HepG2 (cell line): ENCODE data around the gene FOXA1. TPM values are rescaled to one million over a fixed set of nuclear protein-coding genes. Genes with fewer than 3 reads are reported as not detected.

ENCODE experiments used
- ATRX ChIP-seq: sonication (generic); formaldehyde crosslinking; IDR thresholded peaks from 2 replicates; pipeline ENCODE4 v1.4.0; 2020; ENCODE audit warnings: missing genetic modification reagents, borderline replicate concordance
- CAMTA2 ChIP-seq: sonication (generic); formaldehyde crosslinking; IDR thresholded peaks from 2 replicates; pipeline ENCODE4 v1.4.0; 2020; ENCODE audit warnings: mild to moderate bottlenecking, missing genetic modification reagents, borderline replicate concordance
- CENPX ChIP-seq: sonication (generic); formaldehyde crosslinking; IDR thresholded peaks from 2 replicates; pipeline ENCODE4 v1.9.0; 2021; ENCODE audit warnings: mild to moderate bottlenecking, missing genetic modification reagents, moderate library complexity
- GPN1 ChIP-seq: sonication (generic); formaldehyde crosslinking; IDR thresholded peaks from 2 replicates; pipeline ENCODE4 v1.5.1; 2020; ENCODE audit warnings: missing genetic modification reagents, borderline replicate concordance
- HNF4G ChIP-seq, 2 experiments: sonication (generic) in 1 of 2; formaldehyde crosslinking in 1 of 2; IDR thresholded peaks; 2 replicates each; pipeline versions ENCODE4 v1.4.0 to v1.6.1; 2011 to 2020; ENCODE audit warnings: borderline replicate concordance in 2 of 2, low read depth in 2 of 2, mild to moderate bottlenecking in 2 of 2, low read length in 1 of 2, missing genetic modification reagents in 1 of 2, moderate library complexity in 1 of 2
- MAFK ChIP-seq, 2 experiments: IDR thresholded peaks in 1 of 2; conservative IDR thresholded peaks in 1 of 2; 2 replicates each; pipeline ENCODE4 v1.6.1; 2011; ENCODE audit warnings: improper control_type of control experiment in 2 of 2, low read length in 2 of 2
- MEF2D ChIP-seq: sonication (generic); formaldehyde crosslinking; IDR thresholded peaks from 2 replicates; pipeline ENCODE4 v1.5.1; 2020; ENCODE audit warnings: mild to moderate bottlenecking, missing genetic modification reagents
- NR3C1 ChIP-seq: sonication (generic); formaldehyde crosslinking; IDR thresholded peaks from 2 replicates; pipeline ENCODE4 v1.4.0; 2020; ENCODE audit warnings: missing genetic modification reagents
- RBFOX2 ChIP-seq: fragments of 200-400 bp; formaldehyde crosslinking; IDR thresholded peaks from 2 replicates; pipeline ENCODE4 v1.6.1; 2017; ENCODE audit warnings: low read depth, mild to moderate bottlenecking, low read length
- SIX1 ChIP-seq: sonication (generic); formaldehyde crosslinking; IDR thresholded peaks from 2 replicates; pipeline ENCODE4 v1.4.0; 2020; ENCODE audit warnings: missing genetic modification reagents, borderline replicate concordance
- ZFY ChIP-seq: sonication (generic); formaldehyde crosslinking; IDR thresholded peaks from 2 replicates; pipeline ENCODE4 v1.4.0; 2020; ENCODE audit warnings: missing genetic modification reagents
- ZNF143 ChIP-seq: sonication (generic); formaldehyde crosslinking; IDR thresholded peaks from 2 replicates; pipeline ENCODE4 v1.4.0; 2020; ENCODE audit warnings: missing genetic modification reagents
- ZNF207 ChIP-seq: fragments of 450-650 bp; IDR thresholded peaks from 2 replicates; pipeline ENCODE4 v1.6.1; 2016; ENCODE audit warnings: antibody characterized with exemption, borderline replicate concordance
- ZNF530 ChIP-seq: sonication (generic); formaldehyde crosslinking; IDR thresholded peaks from 2 replicates; pipeline ENCODE4 v1.5.0; 2020; ENCODE audit warnings: low read depth, mild to moderate bottlenecking, missing genetic modification reagents
- ZNF724P ChIP-seq: sonication (generic); formaldehyde crosslinking; IDR thresholded peaks from 2 replicates; pipeline ENCODE4 v1.8.0; 2022; ENCODE audit warnings: missing genetic modification reagents, borderline replicate concordance
- polyA plus RNA-seq, 8 experiments: library from polyadenylated mRNA; depleted of rRNA in 3 of 8; stranded (reverse) in 7 of 8; unstranded in 1 of 8; fragments of >200 nt; fragmentation: Illumina TruSeq in 4 of 8; extraction: Trizol in 4 of 8; gene quantifications; 2 replicates each; pipeline versions ENCODE4 v1.2.1 to v1.2.3, GENCODE V29; 2011 to 2016; ENCODE audit warnings: low read depth in 4 of 8, missing spikeins in 1 of 8, mixed read lengths in 1 of 8; ENCODE audit not compliant: insufficient read depth in 1 of 8
- total RNA-seq, 5 experiments: library from RNA; depleted of rRNA; stranded (reverse); fragments of >200 nt; fragmentation: Illumina TruSeq; extraction: Trizol; gene quantifications; 2 replicates each; pipeline ENCODE4 v1.2.3, GENCODE V29; 2016; ENCODE audit warnings: low read depth in 1 of 5
- TF ChIP-seq, protein P1 (sequence below): sonication (generic); formaldehyde crosslinking; IDR thresholded peaks from 2 replicates; pipeline ENCODE4 v1.8.1; 2023; ENCODE audit warnings: missing genetic modification reagents, inconsistent platforms, borderline replicate concordance
- TF ChIP-seq, protein P2 (sequence below): sonication (generic); formaldehyde crosslinking; IDR thresholded peaks from 2 replicates; pipeline ENCODE4 v1.4.0; 2020; ENCODE audit warnings: mild to moderate bottlenecking, missing genetic modification reagents
- TF ChIP-seq, protein P3 (sequence below): sonication (generic); formaldehyde crosslinking; IDR thresholded peaks from 2 replicates; pipeline ENCODE4 v1.4.0; 2020; ENCODE audit warnings: missing genetic modification reagents
- TF ChIP-seq, protein P4 (sequence below): sonication (generic); formaldehyde crosslinking; IDR thresholded peaks from 2 replicates; pipeline ENCODE4 v1.4.0; 2020; ENCODE audit warnings: missing genetic modification reagents
- TF ChIP-seq, protein P5 (sequence below): sonication (generic); formaldehyde crosslinking; IDR thresholded peaks from 2 replicates; pipeline ENCODE4 v1.8.0; 2022; ENCODE audit warnings: missing genetic modification reagents, low read depth, mild to moderate bottlenecking, borderline replicate concordance

FOXA1 gene
- total and polyA plus RNA-seq, 2 of the 13 experiments (the other 11 are each of a cell fraction or from before 2014, with no cell fraction given) = 43.4 to 58.6 TPM

DNA sequence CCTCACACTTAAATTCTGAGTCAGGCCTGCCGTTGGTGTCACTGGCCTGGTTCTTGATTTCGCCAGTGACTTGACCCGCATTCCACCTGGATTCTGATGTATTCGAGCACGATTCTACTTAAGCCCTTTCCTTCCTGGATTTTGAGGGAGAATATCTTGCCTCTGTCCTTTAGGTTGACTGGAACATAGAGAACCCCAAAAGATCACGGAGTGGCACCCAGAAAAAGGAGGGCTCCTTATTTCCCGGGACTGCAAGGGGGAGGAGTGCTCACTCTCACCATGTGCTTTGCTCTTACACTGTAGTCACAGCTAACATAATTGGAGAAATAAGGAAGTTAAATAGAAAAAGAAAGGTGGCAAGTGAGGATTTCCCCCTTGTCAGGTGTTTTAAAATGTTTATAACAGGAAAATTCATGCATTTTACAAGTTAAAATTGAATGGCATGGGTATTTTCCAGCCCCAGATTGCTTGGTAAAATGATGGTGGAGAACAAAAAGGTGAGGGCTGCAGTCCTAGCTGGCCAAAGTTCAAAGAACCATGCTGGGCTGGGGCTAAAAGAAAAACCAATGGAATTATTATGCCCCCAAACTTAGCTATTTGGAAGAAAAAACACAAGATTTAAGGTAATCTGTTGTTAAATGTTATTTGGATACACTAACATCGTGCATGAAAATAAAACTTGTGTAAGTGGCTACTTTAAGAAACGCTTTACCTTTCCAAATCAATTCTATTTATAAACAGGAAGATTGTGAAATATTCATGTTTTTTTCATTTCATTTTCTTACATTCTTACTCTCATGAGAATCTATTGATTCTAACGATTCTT is 8.9 kb downstream of the FOXA1 start (continued):
- TF ChIP-seq, protein P1, sequence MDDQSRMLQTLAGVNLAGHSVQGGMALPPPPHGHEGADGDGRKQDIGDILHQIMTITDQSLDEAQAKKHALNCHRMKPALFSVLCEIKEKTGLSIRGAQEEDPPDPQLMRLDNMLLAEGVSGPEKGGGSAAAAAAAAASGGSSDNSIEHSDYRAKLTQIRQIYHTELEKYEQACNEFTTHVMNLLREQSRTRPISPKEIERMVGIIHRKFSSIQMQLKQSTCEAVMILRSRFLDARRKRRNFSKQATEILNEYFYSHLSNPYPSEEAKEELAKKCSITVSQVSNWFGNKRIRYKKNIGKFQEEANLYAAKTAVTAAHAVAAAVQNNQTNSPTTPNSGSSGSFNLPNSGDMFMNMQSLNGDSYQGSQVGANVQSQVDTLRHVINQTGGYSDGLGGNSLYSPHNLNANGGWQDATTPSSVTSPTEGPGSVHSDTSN (CRISPR knock-in tag) = no peak
- TF ChIP-seq ZNF530 (CRISPR knock-in tag) = no peak
- no peak for TF ChIP-seq RBFOX2
- TF ChIP-seq MEF2D (CRISPR knock-in tag) = no peak
- TF ChIP-seq, protein P2, sequence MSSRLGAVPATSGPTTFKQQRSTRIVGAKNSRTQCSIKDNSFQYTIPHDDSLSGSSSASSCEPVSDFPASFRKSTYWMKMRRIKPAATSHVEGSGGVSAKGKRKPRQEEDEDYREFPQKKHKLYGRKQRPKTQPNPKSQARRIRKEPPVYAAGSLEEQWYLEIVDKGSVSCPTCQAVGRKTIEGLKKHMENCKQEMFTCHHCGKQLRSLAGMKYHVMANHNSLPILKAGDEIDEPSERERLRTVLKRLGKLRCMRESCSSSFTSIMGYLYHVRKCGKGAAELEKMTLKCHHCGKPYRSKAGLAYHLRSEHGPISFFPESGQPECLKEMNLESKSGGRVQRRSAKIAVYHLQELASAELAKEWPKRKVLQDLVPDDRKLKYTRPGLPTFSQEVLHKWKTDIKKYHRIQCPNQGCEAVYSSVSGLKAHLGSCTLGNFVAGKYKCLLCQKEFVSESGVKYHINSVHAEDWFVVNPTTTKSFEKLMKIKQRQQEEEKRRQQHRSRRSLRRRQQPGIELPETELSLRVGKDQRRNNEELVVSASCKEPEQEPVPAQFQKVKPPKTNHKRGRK = no peak
- TF ChIP-seq, protein P3, sequence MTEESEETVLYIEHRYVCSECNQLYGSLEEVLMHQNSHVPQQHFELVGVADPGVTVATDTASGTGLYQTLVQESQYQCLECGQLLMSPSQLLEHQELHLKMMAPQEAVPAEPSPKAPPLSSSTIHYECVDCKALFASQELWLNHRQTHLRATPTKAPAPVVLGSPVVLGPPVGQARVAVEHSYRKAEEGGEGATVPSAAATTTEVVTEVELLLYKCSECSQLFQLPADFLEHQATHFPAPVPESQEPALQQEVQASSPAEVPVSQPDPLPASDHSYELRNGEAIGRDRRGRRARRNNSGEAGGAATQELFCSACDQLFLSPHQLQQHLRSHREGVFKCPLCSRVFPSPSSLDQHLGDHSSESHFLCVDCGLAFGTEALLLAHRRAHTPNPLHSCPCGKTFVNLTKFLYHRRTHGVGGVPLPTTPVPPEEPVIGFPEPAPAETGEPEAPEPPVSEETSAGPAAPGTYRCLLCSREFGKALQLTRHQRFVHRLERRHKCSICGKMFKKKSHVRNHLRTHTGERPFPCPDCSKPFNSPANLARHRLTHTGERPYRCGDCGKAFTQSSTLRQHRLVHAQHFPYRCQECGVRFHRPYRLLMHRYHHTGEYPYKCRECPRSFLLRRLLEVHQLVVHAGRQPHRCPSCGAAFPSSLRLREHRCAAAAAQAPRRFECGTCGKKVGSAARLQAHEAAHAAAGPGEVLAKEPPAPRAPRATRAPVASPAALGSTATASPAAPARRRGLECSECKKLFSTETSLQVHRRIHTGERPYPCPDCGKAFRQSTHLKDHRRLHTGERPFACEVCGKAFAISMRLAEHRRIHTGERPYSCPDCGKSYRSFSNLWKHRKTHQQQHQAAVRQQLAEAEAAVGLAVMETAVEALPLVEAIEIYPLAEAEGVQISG (CRISPR knock-in tag) = no peak
- no peak for TF ChIP-seq ZNF143 (CRISPR knock-in tag)
- TF ChIP-seq SIX1 (CRISPR knock-in tag) = no peak
- no peak for TF ChIP-seq GPN1
- TF ChIP-seq HNF4G (IDR thresholded peaks at IDR 0.05; ENCODE audit: borderline replicate concordance, low read depth, low read length) = peak; percentile 70
- TF ChIP-seq HNF4G (CRISPR knock-in tag; IDR thresholded peaks at IDR 0.05; ENCODE audit: borderline replicate concordance, low read depth) = 0 out of 2 replicates have a peak, but pooled peaks have one; percentile 41
- TF ChIP-seq, protein P4, sequence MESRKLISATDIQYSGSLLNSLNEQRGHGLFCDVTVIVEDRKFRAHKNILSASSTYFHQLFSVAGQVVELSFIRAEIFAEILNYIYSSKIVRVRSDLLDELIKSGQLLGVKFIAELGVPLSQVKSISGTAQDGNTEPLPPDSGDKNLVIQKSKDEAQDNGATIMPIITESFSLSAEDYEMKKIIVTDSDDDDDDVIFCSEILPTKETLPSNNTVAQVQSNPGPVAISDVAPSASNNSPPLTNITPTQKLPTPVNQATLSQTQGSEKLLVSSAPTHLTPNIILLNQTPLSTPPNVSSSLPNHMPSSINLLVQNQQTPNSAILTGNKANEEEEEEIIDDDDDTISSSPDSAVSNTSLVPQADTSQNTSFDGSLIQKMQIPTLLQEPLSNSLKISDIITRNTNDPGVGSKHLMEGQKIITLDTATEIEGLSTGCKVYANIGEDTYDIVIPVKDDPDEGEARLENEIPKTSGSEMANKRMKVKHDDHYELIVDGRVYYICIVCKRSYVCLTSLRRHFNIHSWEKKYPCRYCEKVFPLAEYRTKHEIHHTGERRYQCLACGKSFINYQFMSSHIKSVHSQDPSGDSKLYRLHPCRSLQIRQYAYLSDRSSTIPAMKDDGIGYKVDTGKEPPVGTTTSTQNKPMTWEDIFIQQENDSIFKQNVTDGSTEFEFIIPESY (CRISPR knock-in tag) = no peak
- TF ChIP-seq MAFK (conservative IDR thresholded peaks at IDR 0.05 in 1 of 2, IDR thresholded peaks at IDR 0.05 in 1 of 2; ENCODE audit: low read length in 2 of 2) = no peak
- TF ChIP-seq, protein P5, sequence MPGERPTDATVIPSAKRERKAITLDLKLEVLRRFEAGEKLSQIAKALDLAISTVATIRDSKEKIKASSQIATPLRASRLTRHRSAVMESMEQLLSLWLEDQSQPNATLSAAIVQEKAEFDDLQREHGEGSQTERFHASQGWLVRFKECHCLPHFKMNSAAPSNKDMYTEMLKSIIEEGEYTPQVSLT (CRISPR knock-in tag) = no peak
- no peak for TF ChIP-seq ZNF207
- TF ChIP-seq CAMTA2 (CRISPR knock-in tag) = no peak
- TF ChIP-seq ATRX (CRISPR knock-in tag) = no peak
- TF ChIP-seq NR3C1 = no peak
- no peak for TF ChIP-seq CENPX (CRISPR knock-in tag)
- 0 out of 2 replicates have a peak, but pooled peaks have one; percentile 37 for TF ChIP-seq ZFY (CRISPR knock-in tag)
- no peak for TF ChIP-seq ZNF724P
